HFFc6 (cell line): ENCODE measurements around the gene MOGAT2. TPM values are rescaled to one million over a fixed set of nuclear protein-coding genes. Genes with fewer than 3 reads are reported as not detected.

Source experiments
- DNase-seq: peaks from one replicate; pipeline ENCODE4 v3.0.0-alpha.2; 2018
- H3K27ac Mint-ChIP-seq: 2 replicates; pipeline ENCODE4 v1.8.0; 2020; ENCODE audit warnings: mild to moderate bottlenecking, mixed read lengths
- H3K27me3 Mint-ChIP-seq: 2 replicates; pipeline ENCODE4 v1.8.0; 2021; ENCODE audit warnings: mild to moderate bottlenecking, moderate library complexity, mixed read lengths; ENCODE audit not compliant: insufficient read depth
- H3K36me3 Mint-ChIP-seq: 2 replicates; pipeline ENCODE4 v1.8.0; 2021; ENCODE audit warnings: low read depth, mixed read lengths
- H3K4me1 Mint-ChIP-seq: 2 replicates; pipeline ENCODE4 v1.8.0; 2020; ENCODE audit warnings: low read depth, mixed read lengths
- H3K4me3 Mint-ChIP-seq: 2 replicates; pipeline ENCODE4 v1.8.0; 2020; ENCODE audit warnings: mild to moderate bottlenecking, moderate library complexity, mixed read lengths
- H3K9me3 Mint-ChIP-seq: 2 replicates; pipeline ENCODE4 v1.8.0; 2020; ENCODE audit warnings: mild to moderate bottlenecking, mixed read lengths
- total RNA-seq, 6 experiments: library from RNA; stranded (reverse); fragmentation: NEBNext Ultra II Directional; extraction: Animal tissue kit (Norgen Biotek cat#: 25700); gene quantifications; 2 replicates in 1 of 6; 3 replicates in 5 of 6; pipeline ENCODE4 v1.2.3, GENCODE V29; 2021
- TF ChIP-seq, protein P1 (sequence below): fragments of 200-600 bp; sonication (generic); IDR thresholded peaks from 2 replicates; pipeline ENCODE4 v1.5.0; 2021; ENCODE audit warnings: antibody characterized with exemption, mild to moderate bottlenecking

The MOGAT2 gene
- total RNA-seq, 6 experiments from 2014 or later, result not detected

GRCh38 chr11:75715688-75716087 is 1.9 kb upstream of the MOGAT2 start:
- DNase-seq, result no peak
- Mint-ChIP-seq H3K4me3 (no peak overlapping the region), H3K9me3 (no peaks in the 10 kb centered on the region), H3K27me3 (peaks cover 41% of the 10 kb centered on the region), H3K27ac (no peak overlapping the region), H3K4me1 (no peaks in the 10 kb centered on the region), H3K36me3 (no peaks in the 10 kb centered on the region)
- TF ChIP-seq, protein P1, sequence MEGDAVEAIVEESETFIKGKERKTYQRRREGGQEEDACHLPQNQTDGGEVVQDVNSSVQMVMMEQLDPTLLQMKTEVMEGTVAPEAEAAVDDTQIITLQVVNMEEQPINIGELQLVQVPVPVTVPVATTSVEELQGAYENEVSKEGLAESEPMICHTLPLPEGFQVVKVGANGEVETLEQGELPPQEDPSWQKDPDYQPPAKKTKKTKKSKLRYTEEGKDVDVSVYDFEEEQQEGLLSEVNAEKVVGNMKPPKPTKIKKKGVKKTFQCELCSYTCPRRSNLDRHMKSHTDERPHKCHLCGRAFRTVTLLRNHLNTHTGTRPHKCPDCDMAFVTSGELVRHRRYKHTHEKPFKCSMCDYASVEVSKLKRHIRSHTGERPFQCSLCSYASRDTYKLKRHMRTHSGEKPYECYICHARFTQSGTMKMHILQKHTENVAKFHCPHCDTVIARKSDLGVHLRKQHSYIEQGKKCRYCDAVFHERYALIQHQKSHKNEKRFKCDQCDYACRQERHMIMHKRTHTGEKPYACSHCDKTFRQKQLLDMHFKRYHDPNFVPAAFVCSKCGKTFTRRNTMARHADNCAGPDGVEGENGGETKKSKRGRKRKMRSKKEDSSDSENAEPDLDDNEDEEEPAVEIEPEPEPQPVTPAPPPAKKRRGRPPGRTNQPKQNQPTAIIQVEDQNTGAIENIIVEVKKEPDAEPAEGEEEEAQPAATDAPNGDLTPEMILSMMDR, result no peak

DNA sequence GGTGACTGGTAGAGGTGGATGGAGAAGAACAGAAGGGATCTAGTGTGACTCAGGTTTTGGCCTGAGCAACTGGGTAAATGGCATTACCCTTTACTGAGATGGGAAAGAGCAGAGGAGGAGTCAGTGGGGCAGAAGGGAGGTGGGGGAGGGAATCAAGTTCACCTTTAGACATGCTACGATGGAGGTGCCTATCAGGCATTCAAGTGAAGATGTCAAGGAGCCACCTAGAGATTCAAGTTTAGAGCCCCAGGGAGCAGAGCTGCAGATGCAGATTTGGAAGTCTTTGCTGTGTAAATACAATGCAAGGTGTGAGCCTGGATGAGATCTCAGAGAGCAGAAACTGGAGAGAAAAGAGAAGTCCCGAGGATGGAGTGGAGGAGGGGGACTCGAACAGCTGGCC is 979 bp upstream of the MOGAT2 start:
- Mint-ChIP-seq H3K27me3 (peaks cover 36% of the 10 kb centered on the region), H3K4me3 (no peak overlapping the region), H3K27ac (no peak overlapping the region), H3K9me3 (no peaks in the 10 kb centered on the region), H3K4me1 (no peaks in the 10 kb centered on the region), H3K36me3 (no peaks in the 10 kb centered on the region)
- no peak for DNase-seq
- TF ChIP-seq, protein P1, result no peak

DNA sequence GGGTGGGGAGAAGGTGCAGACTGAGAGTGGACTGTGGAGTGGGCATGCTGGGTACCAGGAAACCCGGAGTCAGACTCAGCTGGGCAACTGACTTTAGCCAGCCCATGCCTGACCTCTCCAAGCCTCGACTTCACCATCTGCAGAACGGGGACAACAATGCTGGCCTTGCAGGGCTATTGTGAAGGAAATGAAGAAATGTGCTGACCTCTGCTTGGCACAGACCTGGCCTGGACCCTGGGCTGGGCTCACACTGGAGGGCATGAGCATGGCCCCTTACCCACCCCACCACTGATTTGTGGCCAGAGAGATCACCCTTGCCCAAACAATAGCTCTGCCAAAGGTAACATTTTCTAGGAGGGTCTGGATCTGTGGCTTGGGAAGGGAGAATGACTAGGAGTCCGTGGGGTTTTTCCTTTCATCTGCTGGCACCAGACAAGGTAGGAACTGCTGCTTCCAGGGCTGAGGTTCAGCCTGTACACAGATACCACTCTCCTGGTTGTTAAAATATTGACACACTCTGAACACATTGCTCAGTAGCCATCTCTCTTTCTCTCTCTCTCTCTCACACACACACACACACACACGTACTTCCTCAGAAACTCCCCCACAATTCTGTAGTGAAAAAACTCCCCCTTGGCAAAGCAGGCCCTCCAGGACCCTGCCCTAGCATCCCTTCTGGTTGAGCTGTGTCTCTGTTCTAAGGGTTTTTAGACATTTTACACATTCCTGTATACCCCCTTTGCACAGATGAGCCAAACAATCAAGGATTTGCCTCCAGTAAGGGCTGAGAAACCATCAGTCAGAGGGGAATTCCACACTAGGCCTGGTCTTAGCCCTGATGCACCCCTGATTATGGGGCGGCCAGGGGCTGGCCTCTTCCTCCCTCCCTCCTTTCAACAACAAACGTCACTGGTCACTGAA is 1.0 kb downstream of the MOGAT2 start:
- no peak overlapping the region for H3K27ac Mint-ChIP-seq
- H3K36me3 Mint-ChIP-seq, result no peaks in the 10 kb centered on the region
- no peaks in the 10 kb centered on the region for H3K4me1 Mint-ChIP-seq
- no peaks in the 10 kb centered on the region for H3K9me3 Mint-ChIP-seq
- no peak for DNase-seq
- H3K27me3 Mint-ChIP-seq, result peaks cover 35% of the 10 kb centered on the region
- no peak overlapping the region for H3K4me3 Mint-ChIP-seq
- TF ChIP-seq, protein P1, result no peak

GRCh38 chr11:75719340-75720239 is 2.0 kb downstream of the MOGAT2 start:
- no peak for DNase-seq
- Mint-ChIP-seq H3K9me3 (no peaks in the 10 kb centered on the region), H3K4me1 (no peaks in the 10 kb centered on the region), H3K4me3 (no peak overlapping the region), H3K27ac (no peak overlapping the region), H3K36me3 (no peaks in the 10 kb centered on the region), H3K27me3 (peaks cover 26% of the 10 kb centered on the region)
- TF ChIP-seq, protein P1, result no peak

- Mint-ChIP-seq H3K27me3 (peaks cover 20% of the 10 kb centered on the region), H3K4me3 (no peak overlapping the region), H3K27ac (no peak overlapping the region), H3K4me1 (no peaks in the 10 kb centered on the region), H3K36me3 (no peaks in the 10 kb centered on the region), H3K9me3 (no peaks in the 10 kb centered on the region)
- DNase-seq, result no peak
- TF ChIP-seq, protein P1, result no peak
Measured at GRCh38 chr11:75720639-75721038, 3.0 kb downstream of the MOGAT2 start.
